MM.1S (cell line): Measurements from ENCODE around the gene TUBGCP2.

ENCODE experiments used
- EZH2 ChIP-seq: fragments of 300-600 bp; sonication (generic); optimal IDR thresholded peaks from 2 replicates; pipeline ENCODE3; 2017; ENCODE audit warnings: low read depth, mild to moderate bottlenecking, antibody characterized with exemption, low read length, mixed read lengths
- EZH2phosphoT487 ChIP-seq: fragments of 300-600 bp; sonication (generic); IDR thresholded peaks from 2 replicates; pipeline ENCODE4 v1.6.1; 2018; ENCODE audit warnings: antibody characterized with exemption, low read length
- TF ChIP-seq, protein P1 (sequence below): fragments of 300-600 bp; sonication (generic); IDR thresholded peaks from 2 replicates; pipeline ENCODE4 v1.5.1; 2016; ENCODE audit warnings: antibody characterized with exemption, low read length, mixed read lengths

- TF ChIP-seq, protein P1, sequence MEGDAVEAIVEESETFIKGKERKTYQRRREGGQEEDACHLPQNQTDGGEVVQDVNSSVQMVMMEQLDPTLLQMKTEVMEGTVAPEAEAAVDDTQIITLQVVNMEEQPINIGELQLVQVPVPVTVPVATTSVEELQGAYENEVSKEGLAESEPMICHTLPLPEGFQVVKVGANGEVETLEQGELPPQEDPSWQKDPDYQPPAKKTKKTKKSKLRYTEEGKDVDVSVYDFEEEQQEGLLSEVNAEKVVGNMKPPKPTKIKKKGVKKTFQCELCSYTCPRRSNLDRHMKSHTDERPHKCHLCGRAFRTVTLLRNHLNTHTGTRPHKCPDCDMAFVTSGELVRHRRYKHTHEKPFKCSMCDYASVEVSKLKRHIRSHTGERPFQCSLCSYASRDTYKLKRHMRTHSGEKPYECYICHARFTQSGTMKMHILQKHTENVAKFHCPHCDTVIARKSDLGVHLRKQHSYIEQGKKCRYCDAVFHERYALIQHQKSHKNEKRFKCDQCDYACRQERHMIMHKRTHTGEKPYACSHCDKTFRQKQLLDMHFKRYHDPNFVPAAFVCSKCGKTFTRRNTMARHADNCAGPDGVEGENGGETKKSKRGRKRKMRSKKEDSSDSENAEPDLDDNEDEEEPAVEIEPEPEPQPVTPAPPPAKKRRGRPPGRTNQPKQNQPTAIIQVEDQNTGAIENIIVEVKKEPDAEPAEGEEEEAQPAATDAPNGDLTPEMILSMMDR, result no peak
- TF ChIP-seq EZH2 (no peak), EZH2phosphoT487 (no peak)
Measured at GRCh38 chr10:133311570-133311969, 2.9 kb upstream of the TUBGCP2 start.
